Activated T-helper 2 cell treated with anti-CD3 and anti-CD28 coated beads, Interferon-gamma antibody, Interleukin-2, Interleukin-4, amounts not matched to agents 10 μg/mL and 5 μg/mL and 100 μg/mL, durations not matched to agents 14 hours and 24 hours and 36 hours (primary cell): ENCODE results near the gene GTPBP10. TPM values are rescaled to one million over a fixed set of nuclear protein-coding genes. Genes with fewer than 3 reads are reported as not detected.

ENCODE experiments used
- DNase-seq: peaks from one replicate; pipeline ENCODE4 v3.0.0; 2021; ENCODE audit warnings: low spot score
- H3K27ac Mint-ChIP-seq: one replicate; pipeline ENCODE4 v1.8.0; 2021; ENCODE audit warnings: mixed read lengths
- H3K27me3 Mint-ChIP-seq: one replicate; pipeline ENCODE4 v1.8.0; 2021; ENCODE audit warnings: low read depth, mixed read lengths
- H3K36me3 Mint-ChIP-seq: one replicate; pipeline ENCODE4 v1.8.0; 2021; ENCODE audit warnings: low read depth, mixed read lengths
- H3K4me1 Mint-ChIP-seq: one replicate; pipeline ENCODE4 v1.8.0; 2021; ENCODE audit warnings: low read depth, mixed read lengths
- H3K4me3 Mint-ChIP-seq: one replicate; pipeline ENCODE4 v1.8.0; 2021; ENCODE audit warnings: low read depth, mild to moderate bottlenecking, moderate library complexity, mixed read lengths
- H3K9me3 Mint-ChIP-seq: one replicate; pipeline ENCODE4 v1.8.0; 2021; ENCODE audit warnings: mixed read lengths
- intact Hi-C: fragments of 100-400 bp; cut with micrococcal nuclease; formaldehyde crosslinking; loops from one replicate; pipeline ENCODE4 v1.15.1; 2023
- total RNA-seq: library from RNA; stranded (reverse); gene quantifications from 2 replicates; pipeline ENCODE4 v1.2.3, GENCODE V29; 2022

The GTPBP10 gene
- total RNA-seq, 1 donor from 2014 or later, result 32.0 TPM

DNA sequence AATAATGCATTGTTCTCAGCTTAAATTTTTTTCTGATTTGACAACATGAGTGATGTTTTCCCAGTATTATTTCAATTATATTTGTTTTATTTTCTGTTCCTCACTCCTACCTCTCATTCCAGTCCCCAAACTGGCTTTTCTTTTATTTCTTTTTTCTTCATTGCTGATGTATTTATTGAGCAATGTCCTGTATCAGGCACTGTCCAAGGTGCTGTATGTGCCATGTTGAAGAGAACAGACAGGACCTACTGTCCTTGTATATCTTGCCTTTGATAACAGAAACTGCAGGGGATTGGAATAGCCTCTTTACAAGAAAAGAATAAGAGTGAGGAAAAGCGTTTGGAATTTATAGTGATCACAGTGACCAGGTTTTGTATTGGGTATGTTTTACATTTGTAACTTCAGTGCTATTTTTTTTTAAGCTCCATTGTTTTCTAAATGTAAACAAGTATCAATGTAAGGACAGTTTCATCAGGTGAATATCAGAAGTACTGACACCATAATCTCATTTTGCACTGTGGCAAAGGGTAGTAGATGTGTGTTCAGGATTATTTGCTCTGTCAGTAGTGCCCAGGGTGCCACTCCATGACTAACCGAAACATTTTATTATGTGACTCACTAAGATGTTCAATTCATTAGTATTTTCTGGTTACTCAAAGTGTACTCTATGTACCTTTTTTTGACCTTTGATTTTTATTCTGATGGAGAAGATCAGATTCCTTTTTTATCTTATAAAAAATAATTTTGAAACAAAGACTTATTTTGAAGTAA, 41.1 kb downstream of the GTPBP10 start:
- intact Hi-C loops, result no loop called here
- H3K27ac Mint-ChIP-seq, result no peak overlapping the region
- DNase-seq, result no peak
- H3K4me3 Mint-ChIP-seq, result no peak overlapping the region
- H3K4me1 Mint-ChIP-seq, result peaks cover 4% of the 10 kb centered on the region
- H3K36me3 Mint-ChIP-seq, result peaks cover 50% of the 10 kb centered on the region
- no peaks in the 10 kb centered on the region for H3K27me3 Mint-ChIP-seq
- no peaks in the 10 kb centered on the region for H3K9me3 Mint-ChIP-seq

- Mint-ChIP-seq H3K9me3 (no peaks in the 10 kb centered on the region), H3K4me3 (no peak overlapping the region), H3K27ac (no peak overlapping the region), H3K36me3 (peaks cover 24% of the 10 kb centered on the region), H3K4me1 (peaks cover 1% of the 10 kb centered on the region), H3K27me3 (no peaks in the 10 kb centered on the region)
- intact Hi-C loops, result no loop called here
- DNase-seq, result no peak
These were observed 44.4 kb downstream of the GTPBP10 start for GRCh38 chr7:90390926-90391325.

- Mint-ChIP-seq H3K9me3 (no peaks in the 10 kb centered on the region), H3K27me3 (no peaks in the 10 kb centered on the region), H3K36me3 (peaks cover 19% of the 10 kb centered on the region), H3K4me3 (no peak overlapping the region), H3K27ac (no peak overlapping the region), H3K4me1 (peaks cover 1% of the 10 kb centered on the region)
- intact Hi-C loops, result no loop called here
- DNase-seq, result no peak
These were observed 45.0 kb downstream of the GTPBP10 start for GRCh38 chr7:90391488-90391887.

GRCh38 chr7:90396420-90396819, 49.9 kb downstream of the GTPBP10 start:
- H3K9me3 Mint-ChIP-seq, result peaks cover 12% of the 10 kb centered on the region
- intact Hi-C loops, result no loop called here
- H3K36me3 Mint-ChIP-seq, result peaks cover 3% of the 10 kb centered on the region
- H3K4me1 Mint-ChIP-seq, result no peaks in the 10 kb centered on the region
- H3K27ac Mint-ChIP-seq, result no peak overlapping the region
- H3K4me3 Mint-ChIP-seq, result no peak overlapping the region
- peaks cover 15% of the 10 kb centered on the region for H3K27me3 Mint-ChIP-seq
- no peak for DNase-seq

GRCh38 chr7:90401989-90402388, 55.5 kb downstream of the GTPBP10 start:
- H3K27ac Mint-ChIP-seq, result no peak overlapping the region
- peaks cover 20% of the 10 kb centered on the region for H3K27me3 Mint-ChIP-seq
- intact Hi-C loops, result loop anchor here (5.0 kb wide), 1 partner anchor 155 kb away; the partner anchor contains the start of gene CFAP69
- H3K9me3 Mint-ChIP-seq, result peaks cover 12% of the 10 kb centered on the region
- H3K4me1 Mint-ChIP-seq, result peaks cover 21% of the 10 kb centered on the region
- H3K36me3 Mint-ChIP-seq, result peaks cover 6% of the 10 kb centered on the region
- no peak for DNase-seq
- no peak overlapping the region for H3K4me3 Mint-ChIP-seq

GRCh38 chr7:90402785-90403173, 56.3 kb downstream of the GTPBP10 start:
- H3K4me3 Mint-ChIP-seq, result peak overlapping the region; percentile 97
- H3K36me3 Mint-ChIP-seq, result peaks cover 9% of the 10 kb centered on the region
- DNase-seq, result no peak
- peaks cover 20% of the 10 kb centered on the region for H3K27me3 Mint-ChIP-seq
- H3K27ac Mint-ChIP-seq, result peak overlapping the region; percentile 92
- H3K4me1 Mint-ChIP-seq, result peaks cover 21% of the 10 kb centered on the region
- H3K9me3 Mint-ChIP-seq, result peaks cover 12% of the 10 kb centered on the region
- intact Hi-C loops, result loop anchor here (1.0 to 5.0 kb wide), 3 partner anchors 23 to 155 kb away; partner anchors contain the start of genes CFAP69 and GTPBP10

DNA sequence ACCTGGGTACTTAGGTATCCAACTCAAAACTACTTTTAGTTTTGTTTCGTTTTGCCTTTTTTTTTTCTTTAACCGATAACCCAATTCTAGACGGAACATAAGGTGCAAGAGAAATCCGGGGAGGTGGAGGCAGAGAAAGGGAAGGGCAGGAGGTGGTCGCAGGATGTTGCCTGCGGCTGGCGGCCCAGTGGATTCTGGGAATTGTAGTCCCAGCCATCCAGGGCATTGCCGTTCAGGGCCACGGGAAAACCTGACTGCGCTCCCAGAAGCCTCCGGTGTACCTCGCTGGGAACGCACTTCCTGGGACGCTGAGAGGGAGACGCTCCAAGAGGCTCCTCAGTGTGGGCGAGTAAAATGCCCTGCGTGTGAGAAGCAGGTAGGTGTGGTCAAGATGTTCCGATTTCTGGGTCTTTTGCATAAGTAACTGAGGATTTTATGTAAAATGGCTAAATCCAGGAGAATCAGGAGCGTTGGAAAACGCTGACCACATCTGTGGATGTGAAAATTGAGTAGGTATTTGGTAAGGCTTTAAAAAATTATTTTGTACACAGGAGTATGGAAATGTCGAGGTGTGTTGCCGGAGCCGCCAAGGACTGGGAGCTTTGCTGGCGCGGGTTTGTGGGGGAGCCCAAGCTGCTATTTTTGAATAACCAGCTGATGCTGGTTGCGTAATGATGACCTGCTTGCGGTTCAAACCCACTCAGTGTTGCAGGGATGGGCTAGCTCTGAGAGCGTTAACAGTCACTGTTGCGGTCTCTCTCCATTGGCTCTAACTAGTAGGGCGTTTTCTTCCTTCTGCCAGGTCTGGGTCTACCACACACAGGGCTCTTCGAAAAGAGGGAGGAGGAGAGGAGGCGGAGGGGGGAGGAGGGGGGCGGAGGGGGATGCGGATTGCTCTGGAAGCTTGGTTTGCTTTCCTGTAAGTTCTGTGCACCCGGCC, 56.9 kb downstream of the GTPBP10 start, which contains the start of gene CLDN12:
CLDN12 (plus strand) TSS at position 288 of the 940 bp plus-strand sequence. CDS start 9,216 bp downstream, outside the sequence.
- peak; percentile 68 for DNase-seq
- intact Hi-C loops, result loop anchor here (1.0 to 5.0 kb wide), 3 partner anchors 22 to 156 kb away; partner anchors contain the start of genes CFAP69 and GTPBP10
- Mint-ChIP-seq H3K9me3 (peaks cover 8% of the 10 kb centered on the region), H3K4me1 (peaks cover 21% of the 10 kb centered on the region), H3K27me3 (peaks cover 20% of the 10 kb centered on the region), H3K4me3 (peak within 1 kb of the TSS; percentile 97), H3K27ac (peak within 1 kb of the TSS; percentile 92), H3K36me3 (peaks cover 10% of the 10 kb centered on the region)

GRCh38 chr7:90404777-90405176, 58.3 kb downstream of the GTPBP10 start:
- Mint-ChIP-seq H3K27ac (peak overlapping the region; percentile 44), H3K4me3 (peak overlapping the region; percentile 97), H3K36me3 (peaks cover 14% of the 10 kb centered on the region), H3K4me1 (peaks cover 21% of the 10 kb centered on the region), H3K27me3 (peaks cover 16% of the 10 kb centered on the region), H3K9me3 (no peaks in the 10 kb centered on the region)
- intact Hi-C loops, result loop anchor here (5.0 kb wide), 1 partner anchor 157 kb away; the partner anchor contains the start of gene CFAP69
- DNase-seq, result no peak

- Mint-ChIP-seq H3K9me3 (no peaks in the 10 kb centered on the region), H3K27ac (no peak overlapping the region), H3K36me3 (peaks cover 15% of the 10 kb centered on the region), H3K4me1 (peaks cover 22% of the 10 kb centered on the region), H3K27me3 (no peaks in the 10 kb centered on the region), H3K4me3 (no peak overlapping the region)
- intact Hi-C loops, result no loop called here
- DNase-seq, result no peak
These were observed 60.9 kb downstream of the GTPBP10 start for GRCh38 chr7:90407484-90407821.

DNA sequence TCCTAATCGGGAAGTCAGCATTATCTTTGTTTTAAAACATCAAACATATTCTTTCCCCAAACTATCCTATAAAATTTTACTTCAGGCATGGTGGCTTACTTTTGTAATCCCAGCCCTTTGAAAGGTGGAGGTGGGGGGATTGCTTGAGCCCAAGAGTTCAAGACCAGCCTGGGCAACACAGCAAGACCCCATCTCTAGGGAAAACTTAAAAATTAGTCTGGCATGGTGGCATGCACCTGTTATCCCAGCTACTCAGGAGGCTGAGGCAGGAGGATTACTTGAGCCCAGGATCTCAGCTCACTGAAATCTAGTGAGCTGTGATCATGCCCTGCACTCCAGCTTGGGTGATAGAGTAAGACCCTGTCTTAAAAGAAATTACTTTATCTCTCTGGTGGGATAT, 61.6 kb downstream of the GTPBP10 start:
- Mint-ChIP-seq H3K27ac (no peak overlapping the region), H3K9me3 (no peaks in the 10 kb centered on the region), H3K36me3 (peaks cover 15% of the 10 kb centered on the region), H3K4me3 (no peak overlapping the region), H3K27me3 (no peaks in the 10 kb centered on the region), H3K4me1 (peaks cover 16% of the 10 kb centered on the region)
- no peak for DNase-seq
- intact Hi-C loops, result no loop called here

- no peaks in the 10 kb centered on the region for H3K27me3 Mint-ChIP-seq
- H3K4me3 Mint-ChIP-seq, result no peak overlapping the region
- no peak for DNase-seq
- intact Hi-C loops, result no loop called here
- H3K27ac Mint-ChIP-seq, result no peak overlapping the region
- no peaks in the 10 kb centered on the region for H3K9me3 Mint-ChIP-seq
- peaks cover 6% of the 10 kb centered on the region for H3K4me1 Mint-ChIP-seq
- H3K36me3 Mint-ChIP-seq, result peaks cover 15% of the 10 kb centered on the region
These were observed 63.2 kb downstream of the GTPBP10 start for GRCh38 chr7:90409667-90410066.

- Mint-ChIP-seq H3K27ac (no peak overlapping the region), H3K4me1 (peaks cover 1% of the 10 kb centered on the region), H3K27me3 (no peaks in the 10 kb centered on the region), H3K9me3 (no peaks in the 10 kb centered on the region), H3K4me3 (no peak overlapping the region), H3K36me3 (peaks cover 10% of the 10 kb centered on the region)
- no peak for DNase-seq
- intact Hi-C loops, result no loop called here
These were observed 65.0 kb downstream of the GTPBP10 start for GRCh38 chr7:90411510-90411909.
